HG03064 (cell line): ENCODE measurements around the gene ANKHD1.

ENCODE experiments used
- ATAC-seq: cut with Tn5 transposase; IDR thresholded peaks from one replicate; pipeline ENCODE4 v1.9.1; 2021; ENCODE audit warnings: low read depth; ENCODE audit not compliant: unreplicated experiment

The ANKHD1 gene

GRCh38 chr5:140588311-140589070 lies 186.9 kb downstream of the ANKHD1 start:
- ATAC-seq = no peak
